ENCODE data around the gene CAV2.
A peak's percentile ranks its signal among the peaks of the same experiment; 100 is the strongest.

The CAV2 gene

GRCh38 chr7:116525298-116525912 is 25.9 kb downstream of the CAV2 start:
- peak in 2 of 5 donors; percentile 6 to 14 for DNase-seq

- peak; percentile 25 to 57 (median 42) for DNase-seq
Observed at GRCh38 chr7:116525913-116526861, 26.6 kb downstream of the CAV2 start.

DNA sequence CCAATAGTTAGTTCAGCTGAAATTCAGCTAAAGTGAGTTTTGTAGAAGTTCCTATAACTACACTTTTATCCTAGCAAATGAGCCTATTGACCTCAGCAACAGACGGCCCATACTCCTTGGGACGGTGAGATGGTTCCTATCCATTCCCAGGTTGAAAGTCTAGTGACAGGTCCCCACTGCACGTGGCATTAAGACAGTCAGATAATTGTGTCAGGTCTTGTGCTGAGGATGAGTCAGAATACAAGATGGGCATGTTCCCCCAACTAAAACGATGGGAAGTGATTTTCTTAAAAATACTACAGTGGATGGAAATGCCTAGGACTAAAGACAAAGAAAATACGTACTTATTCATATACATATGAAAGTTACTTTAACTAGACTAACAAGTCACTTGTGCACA is 27.4 kb downstream of the CAV2 start:
- DNase-seq: no peak

DNA sequence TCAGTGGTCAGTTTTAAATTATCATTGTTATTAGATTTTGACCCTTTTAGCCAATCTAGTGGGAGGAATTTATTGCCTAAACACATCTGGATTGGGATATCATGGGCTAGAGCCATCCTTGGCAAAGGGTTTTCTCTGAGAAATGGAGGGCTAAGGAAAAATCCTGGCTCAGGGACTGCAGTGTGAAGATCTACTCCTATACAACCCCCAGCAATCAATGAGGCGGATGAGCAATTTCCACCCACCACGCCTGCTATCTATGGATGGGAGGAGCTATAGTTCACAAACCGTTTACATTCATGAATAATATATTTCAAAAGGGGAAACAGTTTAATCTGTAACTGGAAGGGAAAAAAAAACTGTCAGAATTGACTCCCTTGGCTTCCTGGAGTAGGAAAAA is 28.0 kb downstream of the CAV2 start:
- no peak for DNase-seq

DNA sequence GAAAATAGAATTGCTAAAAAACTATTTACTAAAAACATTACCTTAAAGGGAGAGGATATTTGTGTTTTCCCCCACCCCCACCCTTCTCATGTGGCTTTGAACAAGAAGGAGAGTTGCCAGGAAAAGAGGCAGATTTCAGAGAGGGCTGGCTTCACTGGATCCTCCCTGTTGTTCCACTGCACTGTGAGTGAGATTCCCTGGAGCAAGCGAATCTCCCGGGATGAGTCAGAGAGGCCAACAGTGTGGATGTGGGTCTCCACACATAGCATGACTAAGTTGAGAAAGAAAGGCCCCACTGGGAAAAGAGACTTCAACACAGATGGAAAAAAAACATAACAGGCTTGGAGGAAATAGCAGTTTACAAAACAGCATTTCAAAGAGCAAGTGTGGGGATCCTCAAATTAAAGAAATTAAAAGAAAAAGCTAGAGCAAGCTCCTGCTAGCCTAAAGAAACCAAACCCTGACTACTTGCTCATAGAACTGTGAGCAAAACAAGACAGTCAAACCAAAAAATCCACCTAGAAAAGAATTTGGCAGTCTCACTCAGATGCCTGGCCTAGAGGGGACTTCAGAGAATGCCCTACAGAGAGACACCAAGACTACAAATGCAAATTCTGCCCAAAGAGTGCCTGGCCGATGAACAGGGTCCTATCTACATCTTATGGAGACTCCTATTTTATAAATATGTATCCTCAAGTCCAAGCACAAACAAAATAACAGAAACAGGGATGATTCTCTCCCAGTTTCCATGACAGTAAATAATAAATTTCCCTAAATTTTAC is 28.7 kb downstream of the CAV2 start:
- DNase-seq: no peak

DNA sequence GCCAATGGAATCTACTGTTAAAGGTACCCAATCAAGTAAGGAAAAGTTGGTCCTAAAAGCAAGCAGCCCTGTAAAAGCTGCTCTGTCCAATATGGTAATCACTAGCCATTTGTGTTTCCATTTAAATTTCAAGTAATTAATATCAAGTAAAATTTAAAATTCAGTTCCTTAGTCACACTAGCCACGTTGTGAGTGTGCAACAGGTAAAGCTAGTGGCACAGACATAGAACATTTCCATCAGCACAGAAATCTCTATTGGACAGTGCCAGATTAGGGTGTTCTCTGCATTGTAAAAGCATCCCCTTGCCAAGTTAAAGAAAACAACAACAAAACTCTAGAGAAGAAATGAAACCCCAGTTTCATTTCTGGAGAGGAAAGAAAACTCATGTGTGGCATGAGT is 29.7 kb downstream of the CAV2 start:
- no peak for DNase-seq

DNA sequence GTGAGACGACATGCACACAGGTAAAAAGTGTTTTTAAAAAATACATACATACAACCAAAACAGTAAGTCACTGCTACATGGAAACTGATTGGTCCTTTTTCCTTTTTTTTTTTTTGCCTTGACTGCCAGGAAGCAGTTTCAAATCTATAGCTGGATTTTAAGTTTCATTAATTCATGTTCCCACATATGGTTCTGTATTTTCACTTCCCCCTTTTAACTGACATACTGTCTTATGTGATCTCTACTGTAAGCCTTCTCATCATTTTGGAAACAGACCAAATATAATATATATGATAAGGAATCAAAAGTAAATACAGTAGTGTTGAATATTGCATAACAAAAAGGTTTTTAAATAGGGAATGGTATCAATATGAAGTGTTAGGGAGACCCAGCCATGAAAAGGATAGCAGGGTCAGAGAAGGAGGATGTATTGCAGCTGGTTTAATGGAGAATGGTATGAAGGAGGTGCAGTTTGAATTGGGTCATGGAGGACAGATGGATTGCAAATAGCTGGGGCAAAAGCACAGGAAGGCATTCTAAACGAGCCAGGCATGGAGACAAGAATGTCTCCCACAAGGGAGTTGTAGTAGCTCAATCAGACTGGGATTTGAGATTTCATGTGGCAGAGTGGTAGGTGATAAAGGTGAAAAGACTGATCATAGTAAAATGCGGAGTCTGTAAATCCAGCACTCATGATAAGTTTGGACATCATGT is 30.7 kb downstream of the CAV2 start:
- no peak for DNase-seq

DNA sequence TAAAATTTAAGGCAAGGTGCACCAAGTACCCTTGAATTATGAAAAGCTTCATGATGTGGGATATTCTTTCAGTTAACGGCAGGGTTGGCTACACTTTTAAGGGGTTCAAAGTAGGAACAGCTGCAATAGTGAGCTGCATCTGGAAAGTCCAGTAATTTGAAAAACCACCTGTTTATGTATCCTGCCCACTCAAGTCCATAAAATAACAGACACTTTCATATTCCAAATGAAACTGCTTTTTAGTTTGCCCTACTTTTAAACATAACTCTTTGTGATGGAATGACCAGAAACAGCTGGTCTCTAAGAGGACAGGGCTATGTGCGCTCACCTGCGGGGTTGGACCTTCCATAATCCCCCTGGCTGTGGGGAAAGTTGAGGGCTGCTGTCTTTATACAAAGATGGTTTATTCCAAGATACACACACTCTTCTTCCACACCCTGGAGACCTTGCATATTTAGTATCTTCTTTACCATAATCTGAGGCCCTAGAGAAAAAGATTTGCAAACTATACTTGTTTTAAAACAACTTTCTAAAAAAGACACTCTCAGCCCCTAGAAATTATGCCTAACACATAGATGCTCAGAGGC is 32.7 kb downstream of the CAV2 start:
- DNase-seq: no peak

DNA sequence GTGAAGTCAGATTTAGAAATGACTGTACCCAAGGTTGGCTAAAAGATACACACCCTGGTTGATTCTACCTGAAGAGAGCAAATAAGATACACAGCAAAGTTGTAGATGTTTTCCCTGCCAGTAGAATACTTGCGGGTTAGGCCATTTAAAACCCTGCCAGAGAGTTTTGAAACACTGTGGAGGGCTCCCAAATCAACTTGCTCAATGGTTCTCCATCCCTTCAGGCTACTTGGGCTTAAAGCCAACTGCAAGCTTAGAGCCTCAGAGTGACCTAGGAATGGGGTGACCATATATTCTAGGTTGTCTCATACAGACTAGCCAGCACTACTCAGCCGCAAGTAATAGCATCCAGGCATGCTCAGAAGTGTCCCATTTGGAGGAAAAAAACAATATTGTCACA is 35.3 kb downstream of the CAV2 start:
- no peak for DNase-seq

DNA sequence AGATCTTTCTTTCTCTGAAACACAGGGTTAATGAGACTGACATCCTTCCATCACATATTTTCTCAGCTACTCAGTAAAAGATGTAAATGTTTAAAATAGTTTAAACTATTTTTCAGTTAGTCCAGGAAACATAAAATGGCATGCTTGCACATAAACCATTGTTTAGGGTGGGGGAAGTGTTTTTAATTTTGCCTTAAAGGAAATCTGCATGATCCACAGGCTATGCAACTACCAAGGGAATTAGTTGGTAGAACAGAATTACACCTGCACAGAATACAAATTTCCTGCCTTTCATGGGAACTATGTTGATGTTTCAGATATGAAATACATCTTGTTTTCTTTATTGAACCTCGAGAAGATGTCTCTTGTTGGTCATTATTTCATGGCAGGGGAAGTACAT is 35.9 kb downstream of the CAV2 start:
- DNase-seq: no peak

DNA sequence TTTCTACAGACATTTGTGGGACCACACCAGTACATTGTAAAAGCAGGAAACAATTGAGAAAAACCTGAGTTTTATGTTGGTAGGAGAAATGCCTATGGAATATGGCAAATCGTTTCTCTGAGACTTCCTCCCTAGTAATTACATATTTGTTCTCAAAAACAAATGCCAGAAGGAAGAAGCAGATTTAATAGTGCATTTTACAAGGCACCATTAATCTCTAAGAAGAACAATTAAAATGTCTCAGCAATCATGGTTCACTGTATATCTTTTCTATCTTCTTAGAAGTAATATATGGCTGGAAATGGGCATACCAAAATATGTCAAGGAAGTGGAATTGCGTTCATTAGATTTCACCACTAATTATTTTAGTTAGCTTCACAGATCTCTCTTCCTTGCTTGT is 38.6 kb downstream of the CAV2 start:
- no peak for DNase-seq

GRCh38 chr7:116539879-116540278 is 40.3 kb downstream of the CAV2 start:
- no peak for DNase-seq

- DNase-seq: no peak
Observed at GRCh38 chr7:116540743-116541142, 41.2 kb downstream of the CAV2 start.

DNA sequence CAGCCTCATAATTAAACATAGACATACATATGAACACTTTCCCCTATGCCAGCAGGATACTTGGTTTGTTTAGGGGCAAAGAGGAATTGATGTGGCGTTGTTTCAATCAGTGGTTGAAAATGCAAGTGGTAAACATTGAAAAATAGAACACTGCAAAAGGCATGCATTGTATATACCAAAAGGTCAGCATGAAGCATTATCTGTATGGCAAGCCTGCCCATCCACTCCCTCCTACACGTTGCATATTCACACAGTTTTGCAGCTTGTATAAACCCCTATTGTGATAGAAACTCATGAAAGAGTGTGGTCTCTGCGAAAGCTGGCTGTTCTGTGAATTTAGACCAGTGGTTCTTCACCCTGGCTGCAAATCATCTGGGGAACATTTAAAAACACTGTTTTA is 42.4 kb downstream of the CAV2 start:
- DNase-seq: no peak

- DNase-seq: no peak
Observed at GRCh38 chr7:116542618-116543017, 43.1 kb downstream of the CAV2 start.

DNA sequence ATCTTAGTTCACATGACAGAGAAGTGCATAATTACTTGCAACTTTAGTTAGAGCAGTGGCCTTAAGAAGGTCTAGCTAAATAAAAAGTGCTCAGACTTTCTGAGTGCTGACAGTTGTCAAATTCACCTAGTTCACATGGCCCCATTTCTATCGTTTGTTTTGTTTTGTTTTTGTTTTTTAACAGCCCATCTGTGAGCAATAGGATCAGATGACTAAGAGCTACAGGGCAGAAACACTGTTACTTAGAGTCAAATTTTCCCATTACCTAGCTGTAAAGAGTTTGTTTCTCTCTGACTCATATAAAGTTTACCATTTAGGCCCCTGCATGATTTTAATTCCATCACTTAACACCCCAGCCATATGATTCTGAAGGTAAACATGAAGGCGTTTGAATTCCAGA is 44.1 kb downstream of the CAV2 start:
- DNase-seq: no peak

GRCh38 chr7:116544487-116544886 is 44.9 kb downstream of the CAV2 start:
- DNase-seq: no peak

DNA sequence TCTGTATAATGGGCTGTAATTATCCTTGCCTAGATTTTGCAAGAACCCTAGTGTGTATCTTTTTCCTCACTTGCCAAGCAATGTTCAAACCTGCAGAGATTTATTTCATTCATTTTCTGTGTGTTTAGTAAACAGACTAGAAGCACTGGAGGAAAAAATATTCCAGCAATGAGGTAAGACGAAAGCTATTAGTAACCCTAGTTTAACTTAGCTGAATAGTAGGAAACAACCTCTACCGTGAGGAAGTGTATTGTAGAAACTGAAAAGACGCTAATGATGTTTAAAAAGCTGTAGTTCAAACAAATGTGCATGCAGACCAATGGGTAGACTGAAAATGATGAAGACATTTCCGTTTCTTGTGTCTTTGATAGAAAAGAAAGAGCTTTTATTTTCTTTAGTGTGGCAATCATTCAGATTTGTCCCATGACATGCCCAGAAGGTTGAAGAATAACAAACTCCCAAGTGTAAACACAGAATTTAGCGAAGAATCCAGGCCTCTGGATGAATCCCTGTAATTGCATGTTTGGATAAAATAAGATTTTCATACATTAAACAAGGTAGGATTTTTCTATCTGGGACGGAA is 46.0 kb downstream of the CAV2 start:
- no peak for DNase-seq

- no peak for DNase-seq
Observed at GRCh38 chr7:116546054-116546453, 46.5 kb downstream of the CAV2 start.

GRCh38 chr7:116546916-116547315 is 47.4 kb downstream of the CAV2 start:
- no peak for DNase-seq

DNA sequence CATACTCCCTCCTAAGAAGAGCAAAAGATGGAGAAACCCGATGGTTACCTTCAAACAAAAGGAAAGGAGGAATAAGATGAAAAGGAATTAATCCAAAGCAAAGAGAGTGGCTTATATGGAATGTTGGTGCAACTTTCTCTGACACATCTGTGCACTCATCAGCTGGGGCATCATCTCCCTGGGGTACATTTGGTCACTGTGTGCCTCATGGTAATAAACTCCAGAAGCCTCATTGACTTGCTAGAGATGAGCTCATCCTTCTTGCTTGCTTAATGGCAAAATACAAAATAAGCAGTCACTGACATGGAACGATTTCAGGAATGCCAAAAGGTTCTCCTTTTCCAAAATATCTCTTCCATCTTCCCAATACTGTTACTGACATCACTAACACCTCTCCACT is 47.8 kb downstream of the CAV2 start:
- DNase-seq: no peak

- no peak for DNase-seq
Observed at GRCh38 chr7:116548506-116548905, 49.0 kb downstream of the CAV2 start.
